HepG2 (cell line): Measurements from ENCODE around the gene PLEKHM2. TPM values are rescaled to one million over a fixed set of nuclear protein-coding genes. Genes with fewer than 3 reads are reported as not detected.

ENCODE experiments used
- ATAC-seq: fragments of 200-7000 bp; cut with Tn5 transposase; 3 replicates; pipeline ENCODE4 v1.9.1; 2020; ENCODE audit warnings: mild to moderate bottlenecking, moderate library complexity
- BruUV-seq: library from RNA; stranded (reverse); fragments of 400-500 nt; replicated peaks from 2 replicates; lab custom pipeline; 2021; lab: Mats Ljungman, UMichigan
- CTCF ChIA-PET: fragments of 300-600 bp; formaldehyde crosslinking; extraction: SDS; loops from one replicate; lab custom pipeline; 2021; ENCODE audit warnings: low total read pairs, inconsistent platforms, low intra/inter-chr PET ratio; lab: Yijun Ruan, JAX
- POLR2A ChIA-PET: fragments of 350-600 bp; sonication (Branson Sonifier 250); formaldehyde crosslinking; loops from one replicate; lab custom pipeline; 2020; ENCODE audit warnings: antibody characterized with exemption, inconsistent platforms; lab: Yijun Ruan, JAX
- DNase-seq: peaks from one replicate; pipeline ENCODE4 v3.0.0-alpha.2; 2015; ENCODE audit warnings: low spot score
- FAIRE-seq: peaks from 3 replicates; lab custom pipeline; 2011; peaks lifted over from hg19 to GRCh38; lab: Jason Lieb, UNC
- H2AFZ ChIP-seq: one replicate; pipeline ENCODE4 v1.6.1; 2011; ENCODE audit warnings: low read length, inconsistent platforms
- H3K27ac ChIP-seq: fragments of 300-600 bp; 3 replicates; pipeline ENCODE4 v1.8.0; 2011; ENCODE audit warnings: mixed run types, mild to moderate bottlenecking, mixed read lengths, low read length, inconsistent platforms; ENCODE audit not compliant: insufficient read depth; ENCODE audit errors: extremely low read length
- H3K27me3 ChIP-seq, 2 experiments: fragments of 200-600 bp in 1 of 2; 2 replicates in 1 of 2; 3 replicates in 1 of 2; pipeline versions ENCODE4 v1.6.0 to v1.8.0; 2011; ENCODE audit warnings: low read length in 2 of 2, mild to moderate bottlenecking in 2 of 2, moderate library complexity in 2 of 2, inconsistent platforms in 1 of 2; ENCODE audit not compliant: insufficient read depth in 2 of 2, control insufficient read depth in 1 of 2
- H3K36me3 ChIP-seq, 2 experiments: fragments of 200-600 bp in 1 of 2; replicated peaks in 1 of 2; 2 replicates in 1 of 2; 3 replicates in 1 of 2; pipeline versions ENCODE4 v1.5.1 to v1.8.0; 2011; ENCODE audit warnings: low read length in 2 of 2, inconsistent platforms in 1 of 2; ENCODE audit not compliant: insufficient read depth in 2 of 2, control insufficient read depth in 1 of 2
- H3K4me1 ChIP-seq: 2 replicates; pipeline ENCODE4 v1.5.1; 2012; ENCODE audit warnings: low read length, inconsistent platforms; ENCODE audit not compliant: insufficient read depth
- H3K4me2 ChIP-seq: 2 replicates; pipeline ENCODE4 v1.6.0; 2011; ENCODE audit warnings: low read depth, low read length, inconsistent platforms
- H3K4me3 ChIP-seq, 3 experiments: fragments of 200-600 bp in 1 of 3; sonication (generic), shearing (Covaris generic) in 1 of 3; replicated peaks in 1 of 3; 2 replicates each; pipeline ENCODE4 v1.5.1; 2011 to 2016; ENCODE audit warnings: low read length in 3 of 3, inconsistent platforms in 2 of 3, low read depth in 2 of 3, mild to moderate bottlenecking in 2 of 3, control low read depth in 1 of 3, mixed read lengths in 1 of 3; ENCODE audit not compliant: insufficient read depth in 1 of 3
- H3K79me2 ChIP-seq: one replicate; pipeline ENCODE4 v1.6.1; 2011; ENCODE audit warnings: low read length, inconsistent platforms; ENCODE audit not compliant: insufficient read depth
- H3K9ac ChIP-seq: 2 replicates; pipeline ENCODE4 v1.6.0; 2011; ENCODE audit warnings: mild to moderate bottlenecking, low read depth, low read length, inconsistent platforms; ENCODE audit not compliant: insufficient read depth
- H3K9me3 ChIP-seq: 2 replicates; pipeline ENCODE4 v1.5.1; 2012; ENCODE audit warnings: mild to moderate bottlenecking, low read length
- H4K20me1 ChIP-seq: 2 replicates; pipeline ENCODE4 v1.6.0; 2011; ENCODE audit warnings: inconsistent platforms, mild to moderate bottlenecking, low read length, moderate library complexity; ENCODE audit not compliant: insufficient read depth
- ELF4 ChIP-seq: sonication (generic); formaldehyde crosslinking; IDR thresholded peaks from 2 replicates; pipeline ENCODE4 v1.5.0; 2020; ENCODE audit warnings: missing genetic modification reagents, mild to moderate bottlenecking, moderate library complexity, borderline replicate concordance
- GATA4 ChIP-seq: sonication (generic); IDR thresholded peaks from 2 replicates; pipeline ENCODE4 v1.6.1; 2016; ENCODE audit warnings: antibody characterized with exemption, low read depth, borderline replicate concordance
- HOXA3 ChIP-seq: sonication (generic); formaldehyde crosslinking; IDR thresholded peaks from 2 replicates; pipeline ENCODE4 v1.5.0; 2020; ENCODE audit warnings: missing genetic modification reagents
- PCBP1 ChIP-seq: fragments of 200-400 bp; formaldehyde crosslinking; IDR thresholded peaks from 2 replicates; pipeline ENCODE4 v1.6.1; 2017; ENCODE audit warnings: mild to moderate bottlenecking, low read depth, low read length, borderline replicate concordance
- PHF20 ChIP-seq: sonication (generic); formaldehyde crosslinking; IDR thresholded peaks from 2 replicates; pipeline ENCODE4 v1.5.0; 2020; ENCODE audit warnings: mild to moderate bottlenecking, missing genetic modification reagents
- ZFP36L2 ChIP-seq: sonication (generic); formaldehyde crosslinking; IDR thresholded peaks from 2 replicates; pipeline ENCODE4 v1.4.0; 2020; ENCODE audit warnings: missing genetic modification reagents
- ZNF598 ChIP-seq: sonication (generic); formaldehyde crosslinking; IDR thresholded peaks from 2 replicates; pipeline ENCODE4 v1.5.1; 2020; ENCODE audit warnings: mild to moderate bottlenecking, missing genetic modification reagents, borderline replicate concordance
- ZNF747 ChIP-seq: sonication (generic); formaldehyde crosslinking; IDR thresholded peaks from 2 replicates; pipeline ENCODE4 v1.8.1; 2023; ENCODE audit warnings: missing genetic modification reagents, mild to moderate bottlenecking, borderline replicate concordance
- WGBS: methylation state at CpG from one replicate; pipeline ENCODE4 v1.1.6; 2017; ENCODE audit warnings: low lambda C conversion rate; 5-methylcytosine and 5-hydroxymethylcytosine counted together
- in situ Hi-C: cut with HindIII; loops from 2 replicates; pipeline ENCODE4 v1.10.0; 2017; ENCODE audit warnings: low pct_unique_long_range_greater_than_20kb; ENCODE audit not compliant: extremely low pct_ligation_motif_present
- intact Hi-C: fragments of 100-400 bp; cut with micrococcal nuclease; formaldehyde crosslinking; loops from one replicate; pipeline ENCODE4 v1.10.0; 2022; ENCODE audit not compliant: unreplicated experiment
- polyA plus RNA-seq, 8 experiments: library from polyadenylated mRNA; depleted of rRNA in 3 of 8; stranded (reverse) in 7 of 8; unstranded in 1 of 8; fragments of >200 nt; fragmentation: Illumina TruSeq in 4 of 8; extraction: Trizol in 4 of 8; gene quantifications; 2 replicates each; pipeline versions ENCODE4 v1.2.1 to v1.2.3, GENCODE V29; 2011 to 2016; ENCODE audit warnings: low read depth in 4 of 8, missing spikeins in 1 of 8, mixed read lengths in 1 of 8; ENCODE audit not compliant: insufficient read depth in 1 of 8
- total RNA-seq, 5 experiments: library from RNA; depleted of rRNA; stranded (reverse); fragments of >200 nt; fragmentation: Illumina TruSeq; extraction: Trizol; gene quantifications; 2 replicates each; pipeline ENCODE4 v1.2.3, GENCODE V29; 2016; ENCODE audit warnings: low read depth in 1 of 5
- TF ChIP-seq, protein P1 (sequence below): sonication (generic); formaldehyde crosslinking; IDR thresholded peaks from 2 replicates; pipeline ENCODE4 v1.8.1; 2023; ENCODE audit warnings: mild to moderate bottlenecking, missing genetic modification reagents
- TF ChIP-seq, protein P2 (sequence below): sonication (generic); formaldehyde crosslinking; IDR thresholded peaks from 2 replicates; pipeline ENCODE4 v1.4.0; 2020; ENCODE audit warnings: missing genetic modification reagents
- TF ChIP-seq, protein P3 (sequence below): sonication (generic); formaldehyde crosslinking; IDR thresholded peaks from 2 replicates; pipeline ENCODE4 v1.4.0; 2020; ENCODE audit warnings: missing genetic modification reagents

Gene PLEKHM2
- total and polyA plus RNA-seq, 2 of the 13 experiments (the other 11 are each of a cell fraction or from before 2014, with no cell fraction given) = 16.5 to 27.3 TPM

DNA sequence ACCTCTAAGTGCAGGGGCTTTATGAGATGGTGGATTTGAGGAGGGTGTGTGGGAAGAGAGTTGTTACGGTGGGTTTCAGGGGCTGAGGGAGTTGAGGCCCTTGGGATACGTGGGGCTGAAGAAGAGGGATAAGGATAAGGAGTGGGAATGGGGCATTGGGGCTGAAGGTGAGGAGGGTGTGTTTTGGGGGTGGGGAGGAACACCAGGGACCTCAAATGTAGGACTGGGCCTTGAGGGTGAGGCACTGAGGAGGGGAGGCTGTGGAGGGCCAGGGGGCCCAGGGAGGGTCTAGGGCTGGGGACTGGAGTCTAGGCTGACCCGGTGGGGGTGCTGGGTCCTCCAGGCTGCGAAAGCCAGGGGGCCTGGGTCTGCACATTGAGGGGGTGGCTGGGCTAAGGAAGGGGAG lies 1.2 kb upstream of the PLEKHM2 start:
- Histone ChIP-seq H3K9me3 (no peaks in the 10 kb centered on the region), H2AFZ (no peak overlapping the region), H3K27ac (no peak overlapping the region), H3K4me1 (peaks cover 60% of the 10 kb centered on the region), H3K9ac (no peak overlapping the region), H3K79me2 (peaks cover 26% of the 10 kb centered on the region), H3K4me2 (peak overlapping the region; percentile 88), H3K4me3 (peak overlapping the region in 2 of 3 experiments; percentile 36 to 92; a peak in 3 of 6 replicates), H4K20me1 (0 out of 2 replicates have a peak, but pooled peaks cover 5% of the 10 kb centered on the region), H3K27me3 (no peaks in the 10 kb centered on the region), H3K36me3 (no peaks in the 10 kb centered on the region)
- intact Hi-C loops (loop anchor here (10.0 kb wide), 2 partner anchors 58 to 62 kb away; partner anchors contain the start of gene TMEM82), in situ Hi-C loops (no loop called here)
- 27% methylated on average over 4 of the region's 4 CpGs for WGBS
- ATAC-seq (no peak), FAIRE-seq (no peak), DNase-seq (no peak)
- ChIA-PET POLR2A (interaction anchor here (2.4 kb wide), 1 partner anchor 64 kb away, joined by 12 read pairs; no protein-coding TSS in a partner anchor), CTCF (no interaction called here)
- BruUV-seq = no TSS peak
- TF ChIP-seq ELF4 (CRISPR knock-in tag) = 0 out of 2 replicates have a peak, but pooled peaks have one; percentile 15
- TF ChIP-seq, protein P1, sequence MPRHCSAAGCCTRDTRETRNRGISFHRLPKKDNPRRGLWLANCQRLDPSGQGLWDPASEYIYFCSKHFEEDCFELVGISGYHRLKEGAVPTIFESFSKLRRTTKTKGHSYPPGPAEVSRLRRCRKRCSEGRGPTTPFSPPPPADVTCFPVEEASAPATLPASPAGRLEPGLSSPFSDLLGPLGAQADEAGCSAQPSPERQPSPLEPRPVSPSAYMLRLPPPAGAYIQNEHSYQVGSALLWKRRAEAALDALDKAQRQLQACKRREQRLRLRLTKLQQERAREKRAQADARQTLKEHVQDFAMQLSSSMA (CRISPR knock-in tag) = no peak

DNA sequence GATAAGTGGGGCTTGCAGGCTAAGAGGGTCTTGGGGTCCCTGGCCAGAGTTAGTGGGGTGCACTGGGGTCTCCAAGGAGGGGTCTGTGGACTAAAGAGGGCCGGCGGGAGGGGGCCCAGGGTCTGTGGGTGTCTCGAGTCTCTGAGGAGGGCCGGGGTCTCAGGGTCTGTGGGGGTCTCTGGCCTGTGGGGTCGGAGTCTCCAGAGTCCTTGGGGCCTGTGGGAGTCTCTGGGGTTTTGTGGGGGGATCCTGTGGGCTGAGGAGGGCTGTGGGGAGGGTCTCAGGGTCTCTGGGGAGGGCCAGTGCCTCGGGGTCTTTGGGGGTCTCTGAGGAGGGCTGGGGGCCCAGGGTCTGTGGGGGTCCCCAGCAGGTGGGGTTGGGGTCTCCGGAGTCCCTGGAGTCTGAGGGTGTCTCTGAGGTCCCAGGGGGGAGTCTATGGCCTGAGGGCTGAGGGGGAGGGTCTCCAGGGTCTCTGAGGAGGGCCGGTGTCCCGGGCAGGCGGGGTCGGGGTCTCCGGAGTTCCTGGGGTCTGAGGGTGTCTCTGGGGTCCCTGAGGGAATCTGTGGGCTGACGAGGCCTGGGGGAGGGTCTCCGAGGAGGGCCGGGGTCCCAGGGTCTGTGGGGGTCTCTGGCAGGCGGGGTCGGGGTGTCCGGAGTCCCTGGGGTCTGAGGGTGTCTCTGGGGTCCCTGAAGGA lies 628 bp upstream of the PLEKHM2 start:
- no peak for DNase-seq
- in situ Hi-C loops = no loop called here
- intact Hi-C loops = loop anchor here (10.0 kb wide), 2 partner anchors 59 to 61 kb away; partner anchors contain the start of gene TMEM82
- 52% methylated on average over 6 of the region's 18 CpGs for WGBS
- H3K27me3 ChIP-seq = no peaks in the 10 kb centered on the region
- 0 out of 2 replicates have a peak, but pooled peaks cover 5% of the 10 kb centered on the region for H4K20me1 ChIP-seq
- ChIA-PET POLR2A (no interaction called here), CTCF (no interaction called here)
- H3K79me2 ChIP-seq = peaks cover 28% of the 10 kb centered on the region
- H3K4me1 ChIP-seq = peaks cover 62% of the 10 kb centered on the region
- H2AFZ ChIP-seq = no peak overlapping the region
- peak overlapping the region; percentile 67 for H3K27ac ChIP-seq
- H3K9me3 ChIP-seq = no peaks in the 10 kb centered on the region
- no peaks in the 10 kb centered on the region for H3K36me3 ChIP-seq
- H3K4me3 ChIP-seq = peak overlapping the region; percentile 88 to 95 (median 92)
- BruUV-seq = no TSS peak
- H3K9ac ChIP-seq = peak overlapping the region; percentile 83
- FAIRE-seq = no peak
- H3K4me2 ChIP-seq = peak overlapping the region; percentile 88
- no peak for ATAC-seq
- TF ChIP-seq ZNF598 (CRISPR knock-in tag) (no peak), GATA4 (no peak), HOXA3 (CRISPR knock-in tag) (no peak), ZFP36L2 (CRISPR knock-in tag) (no peak), PHF20 (CRISPR knock-in tag) (0 out of 2 replicates have a peak, but pooled peaks have one; percentile 0), ZNF747 (CRISPR knock-in tag) (no peak), PCBP1 (0 out of 2 replicates have a peak, but pooled peaks have one; percentile 56)
- TF ChIP-seq, protein P2, sequence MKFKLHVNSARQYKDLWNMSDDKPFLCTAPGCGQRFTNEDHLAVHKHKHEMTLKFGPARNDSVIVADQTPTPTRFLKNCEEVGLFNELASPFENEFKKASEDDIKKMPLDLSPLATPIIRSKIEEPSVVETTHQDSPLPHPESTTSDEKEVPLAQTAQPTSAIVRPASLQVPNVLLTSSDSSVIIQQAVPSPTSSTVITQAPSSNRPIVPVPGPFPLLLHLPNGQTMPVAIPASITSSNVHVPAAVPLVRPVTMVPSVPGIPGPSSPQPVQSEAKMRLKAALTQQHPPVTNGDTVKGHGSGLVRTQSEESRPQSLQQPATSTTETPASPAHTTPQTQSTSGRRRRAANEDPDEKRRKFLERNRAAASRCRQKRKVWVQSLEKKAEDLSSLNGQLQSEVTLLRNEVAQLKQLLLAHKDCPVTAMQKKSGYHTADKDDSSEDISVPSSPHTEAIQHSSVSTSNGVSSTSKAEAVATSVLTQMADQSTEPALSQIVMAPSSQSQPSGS (CRISPR knock-in tag) = no peak
- TF ChIP-seq, protein P3, sequence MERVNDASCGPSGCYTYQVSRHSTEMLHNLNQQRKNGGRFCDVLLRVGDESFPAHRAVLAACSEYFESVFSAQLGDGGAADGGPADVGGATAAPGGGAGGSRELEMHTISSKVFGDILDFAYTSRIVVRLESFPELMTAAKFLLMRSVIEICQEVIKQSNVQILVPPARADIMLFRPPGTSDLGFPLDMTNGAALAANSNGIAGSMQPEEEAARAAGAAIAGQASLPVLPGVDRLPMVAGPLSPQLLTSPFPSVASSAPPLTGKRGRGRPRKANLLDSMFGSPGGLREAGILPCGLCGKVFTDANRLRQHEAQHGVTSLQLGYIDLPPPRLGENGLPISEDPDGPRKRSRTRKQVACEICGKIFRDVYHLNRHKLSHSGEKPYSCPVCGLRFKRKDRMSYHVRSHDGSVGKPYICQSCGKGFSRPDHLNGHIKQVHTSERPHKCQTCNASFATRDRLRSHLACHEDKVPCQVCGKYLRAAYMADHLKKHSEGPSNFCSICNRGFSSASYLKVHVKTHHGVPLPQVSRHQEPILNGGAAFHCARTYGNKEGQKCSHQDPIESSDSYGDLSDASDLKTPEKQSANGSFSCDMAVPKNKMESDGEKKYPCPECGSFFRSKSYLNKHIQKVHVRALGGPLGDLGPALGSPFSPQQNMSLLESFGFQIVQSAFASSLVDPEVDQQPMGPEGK (CRISPR knock-in tag) = no peak
